B cell (primary cell): Measurements from ENCODE around the gene GRB10. TPM values are rescaled to one million over a fixed set of nuclear protein-coding genes. Genes with fewer than 3 reads are reported as not detected.
"Not testable (repeated sequence)": the region's sequence is repeated elsewhere in the genome, so short reads cannot be mapped to it uniquely, and the experiment has no call there.

ENCODE experiments used
- ATAC-seq: fragments of 200-7000 bp; cut with Tn5 transposase; one replicate; pipeline ENCODE4 v1.10.0; 2021; ENCODE audit warnings: low read depth, mild to moderate bottlenecking, moderate number of reproducible peaks, moderate library complexity
- CTCF ChIA-PET: fragments of 350-600 bp; sonication (Branson Sonifier 250); formaldehyde crosslinking; loops from one replicate; lab custom pipeline; 2021; ENCODE audit warnings: antibody characterized with exemption, inconsistent platforms; lab: Charles Lee
- POLR2A ChIA-PET: fragments of 350-600 bp; sonication (Branson Sonifier 250); formaldehyde crosslinking; loops from one replicate; lab custom pipeline; 2021; ENCODE audit warnings: antibody characterized with exemption; lab: Charles Lee
- DNase-seq: peaks from one replicate; pipeline ENCODE4 v3.0.0; 2013
- H2AFZ ChIP-seq: 2 replicates; pipeline ENCODE4 v1.6.1; 2012; ENCODE audit warnings: mild to moderate bottlenecking, low read depth, low read length; ENCODE audit not compliant: insufficient read depth, poor library complexity, severe bottlenecking
- H3K27ac ChIP-seq, 2 donors: 1 replicate in 1 of 2; 2 replicates in 1 of 2; pipeline ENCODE4 v1.5.1; 2012 to 2013; ENCODE audit warnings: low read length in 2 of 2, mild to moderate bottlenecking in 2 of 2, moderate library complexity in 1 of 2
- H3K27me3 ChIP-seq, 4 experiments: fragments of 200-600 bp in 1 of 4; sonication (generic) in 1 of 4; replicated peaks in 1 of 4; 1 replicate in 2 of 4; 2 replicates in 2 of 4; pipeline versions ENCODE4 v1.6.1 to v1.7.0; 2013 to 2016; ENCODE audit warnings: low read length in 3 of 4, mild to moderate bottlenecking in 2 of 4, mixed read lengths in 1 of 4, moderate library complexity in 1 of 4; ENCODE audit not compliant: insufficient read depth in 4 of 4, control insufficient read depth in 3 of 4; ENCODE audit errors: control extremely low read depth in 1 of 4
- H3K36me3 ChIP-seq, 2 experiments: replicated peaks in 1 of 2; 1 replicate in 1 of 2; 2 replicates in 1 of 2; pipeline versions ENCODE4 v1.6.1 to v1.7.1; 2013; ENCODE audit warnings: low read length in 1 of 2; ENCODE audit not compliant: insufficient read depth in 2 of 2, control insufficient read depth in 1 of 2; ENCODE audit errors: control extremely low read depth in 1 of 2, extremely low read depth in 1 of 2
- H3K4me1 ChIP-seq, 2 donors: fragments of 200-600 bp in 1 of 2; sonication (generic) in 1 of 2; 1 replicate in 1 of 2; 2 replicates in 1 of 2; pipeline versions ENCODE4 v1.5.1 to v1.6.1; 2013 to 2017; ENCODE audit warnings: low read length in 2 of 2; ENCODE audit not compliant: control insufficient read depth in 2 of 2, insufficient read depth in 2 of 2
- H3K4me2 ChIP-seq: replicated peaks from 2 replicates; pipeline ENCODE3; 2012; ENCODE audit warnings: mild to moderate bottlenecking, low read depth, low read length; ENCODE audit not compliant: poor library complexity, severe bottlenecking
- H3K4me3 ChIP-seq, 5 experiments: fragments of 200-600 bp in 1 of 5; sonication (generic) in 1 of 5; 1 replicate in 3 of 5; 2 replicates in 2 of 5; pipeline versions ENCODE4 v1.5.1 to v1.7.0; 2011 to 2016; ENCODE audit warnings: low read length in 4 of 5, mild to moderate bottlenecking in 4 of 5, low read depth in 2 of 5, control low read depth in 1 of 5, moderate library complexity in 1 of 5; ENCODE audit not compliant: insufficient read depth in 1 of 5; ENCODE audit errors: control extremely low read depth in 1 of 5, extremely low read depth in 1 of 5
- H3K79me2 ChIP-seq: fragments of 200-600 bp; sonication (generic); one replicate; pipeline ENCODE4 v1.6.0; 2016; ENCODE audit warnings: low read length; ENCODE audit not compliant: control insufficient read depth, insufficient read depth
- H3K9ac ChIP-seq: fragments of 200-600 bp; sonication (generic); 2 replicates; pipeline ENCODE4 v1.6.1; 2017; ENCODE audit warnings: mild to moderate bottlenecking, low read length, moderate library complexity
- H3K9me3 ChIP-seq, 3 donors: one replicate each; pipeline versions ENCODE4 v1.6.1 to v1.7.1; 2013; ENCODE audit warnings: low read length in 2 of 3; ENCODE audit not compliant: control insufficient read depth in 2 of 3, insufficient read depth in 1 of 3; ENCODE audit errors: control extremely low read depth in 1 of 3
- H4K20me1 ChIP-seq: 2 replicates; pipeline ENCODE4 v1.6.0; 2012; ENCODE audit warnings: mild to moderate bottlenecking, low read length; ENCODE audit not compliant: insufficient read depth, control insufficient read depth, poor library complexity, severe bottlenecking
- H3K27ac Mint-ChIP-seq: one replicate; pipeline ENCODE4 v1.8.0; 2021; ENCODE audit warnings: mixed read lengths
- H3K27me3 Mint-ChIP-seq: one replicate; pipeline ENCODE4 v1.8.0; 2021; ENCODE audit warnings: mixed read lengths
- H3K4me1 Mint-ChIP-seq: one replicate; pipeline ENCODE4 v1.8.0; 2021; ENCODE audit warnings: mixed read lengths
- H3K4me3 Mint-ChIP-seq: one replicate; pipeline ENCODE4 v1.8.0; 2021; ENCODE audit warnings: mixed read lengths
- H3K9me3 Mint-ChIP-seq: one replicate; pipeline ENCODE4 v1.8.0; 2022; ENCODE audit warnings: mixed read lengths; ENCODE audit not compliant: insufficient read depth
- CTCF ChIP-seq: fragments of 200-600 bp; IDR thresholded peaks from one replicate; pipeline ENCODE4 v1.8.0; 2022; ENCODE audit warnings: antibody characterized with exemption, mild to moderate bottlenecking
- EZH2 ChIP-seq: IDR thresholded peaks from 2 replicates; pipeline ENCODE4 v1.6.1; 2012; ENCODE audit warnings: borderline replicate concordance, low read depth, mild to moderate bottlenecking, moderate library complexity, low read length; ENCODE audit not compliant: insufficient read depth, poor library complexity, severe bottlenecking
- WGBS: methylation state at CpG from one replicate; pipeline ENCODE4 v1.1.5; 2013; ENCODE audit warnings: missing lambda C conversion rate; ENCODE audit not compliant: insufficient coverage; 5-methylcytosine and 5-hydroxymethylcytosine counted together
- intact Hi-C: fragments of 100-400 bp; cut with micrococcal nuclease; formaldehyde crosslinking; loops from one replicate; pipeline ENCODE4 v1.10.0; 2022
- polyA plus RNA-seq: library from polyadenylated mRNA; depleted of rRNA; stranded (reverse); fragments of >200 nt; gene quantifications from 2 replicates; pipeline ENCODE4 v1.2.3, GENCODE V29; 2012
- total RNA-seq, 2 donors: library from RNA; stranded (reverse); fragments of 120-200 nt in 1 of 2; gene quantifications; 1 replicate in 1 of 2; 2 replicates in 1 of 2; pipeline versions ENCODE4 v1.2.3 to v1.2.4, GENCODE V29; 2013 to 2022

Gene GRB10
- total and polyA plus RNA-seq, 2 donors (not counting 1 experiment from before 2014, with no cell fraction given), result 0.04 TPM; not detected in 1

- not testable (repeated sequence) for H3K4me2 ChIP-seq
These were observed 9.6 kb downstream of the GRB10 start for GRCh38 chr7:50773071-50773470.

GRCh38 chr7:50771120-50772002 is 11.3 kb downstream of the GRB10 start:
- no peak for DNase-seq
- Histone ChIP-seq H2AFZ (no peak overlapping the region), H3K27me3 (no peaks in the 10 kb centered on the region), H3K4me3 (no peak overlapping the region), H3K79me2 (no peaks in the 10 kb centered on the region), H3K27ac (no peak overlapping the region), H3K4me2 (no peak overlapping the region), H3K9me3 (peaks cover 0 to 9% (median 0%) of the 10 kb centered on the region in 3 donors), H3K9ac (no peak overlapping the region), H4K20me1 (no peaks in the 10 kb centered on the region), H3K4me1 (no peaks in the 10 kb centered on the region), H3K36me3 (no peaks in the 10 kb centered on the region)
- Mint-ChIP-seq H3K27ac (no peak overlapping the region), H3K4me3 (no peak overlapping the region), H3K9me3 (no peaks in the 10 kb centered on the region), H3K4me1 (peaks cover 5% of the 10 kb centered on the region), H3K27me3 (peaks cover 3% of the 10 kb centered on the region)
- ChIA-PET CTCF (no interaction called here), POLR2A (no interaction called here)
- intact Hi-C loops, result no loop called here
- 87% methylated on average over 8 of the region's 9 CpGs for WGBS
- TF ChIP-seq EZH2, result no peak
- no peak for TF ChIP-seq CTCF
- ATAC-seq, result no peak

More at GRCh38 chr7:50773071-50773470, 9.6 kb downstream of the GRB10 start:
- CTCF ChIA-PET, H3K9ac ChIP-seq, H2AFZ ChIP-seq, H3K4me1 Mint-ChIP-seq, H3K9me3 ChIP-seq, DNase-seq, H3K27me3 ChIP-seq, H3K9me3 Mint-ChIP-seq, H3K4me3 Mint-ChIP-seq, H3K4me3 ChIP-seq, ATAC-seq, H3K27me3 Mint-ChIP-seq, H3K27ac ChIP-seq, H3K27ac Mint-ChIP-seq, intact Hi-C loops, H3K4me1 ChIP-seq, H4K20me1 ChIP-seq, H3K36me3 ChIP-seq, POLR2A ChIA-PET, H3K79me2 ChIP-seq: not testable (repeated sequence)
- WGBS, result 80% methylated on average over 1 of the region's 4 CpGs
